OCI-LY3 (cell line): ENCODE data around the gene CXCR5.

Experiments used
- H2AFZ ChIP-seq: fragments of 200-600, 300-600 bp; shearing (Covaris generic); 2 replicates; pipeline ENCODE4 v1.6.0; 2014; ENCODE audit warnings: antibody characterized with exemption, low read depth, low read length
- H3K27ac ChIP-seq: fragments of 200-600, 300-600 bp; sonication (generic); 2 replicates; pipeline ENCODE4 v1.5.1; 2014; ENCODE audit warnings: mild to moderate bottlenecking, low read length, moderate library complexity, mixed read lengths
- H3K27me3 ChIP-seq: fragments of 200-600, 300-600 bp; sonication (generic); 2 replicates; pipeline ENCODE4 v1.6.1; 2014; ENCODE audit warnings: low read depth, low read length, mixed read lengths
- H3K36me3 ChIP-seq: fragments of 200-600, 300-600 bp; sonication (generic); replicated peaks from 2 replicates; pipeline ENCODE3; 2014; ENCODE audit warnings: low read depth, low read length, mixed read lengths
- H3K4me1 ChIP-seq: fragments of 300-600, 200-600 bp; sonication (generic); 2 replicates; pipeline ENCODE4 v1.6.1; 2014; ENCODE audit warnings: low read length, mixed read lengths
- H3K4me2 ChIP-seq: fragments of 200-600, 300-600 bp; sonication (generic); 2 replicates; pipeline ENCODE4 v1.6.1; 2014; ENCODE audit warnings: low read length, mixed read lengths
- H3K4me3 ChIP-seq: fragments of 300-600, 200-600 bp; sonication (generic); 2 replicates; pipeline ENCODE4 v1.5.1; 2014; ENCODE audit warnings: antibody characterized with exemption, mild to moderate bottlenecking, low read length, moderate library complexity
- H3K79me2 ChIP-seq: fragments of 300-600, 200-600 bp; shearing (Covaris generic); 2 replicates; pipeline ENCODE4 v1.6.1; 2014; ENCODE audit warnings: mild to moderate bottlenecking, low read length, mixed read lengths
- H3K9ac ChIP-seq: fragments of 300-600, 200-600 bp; shearing (Covaris generic); 2 replicates; pipeline ENCODE4 v1.6.0; 2014; ENCODE audit warnings: mild to moderate bottlenecking, low read length, moderate library complexity
- H3K9me3 ChIP-seq: fragments of 200-600, 300-600 bp; shearing (Covaris generic); 2 replicates; pipeline ENCODE4 v1.6.1; 2014; ENCODE audit warnings: low read length, mixed read lengths; ENCODE audit not compliant: insufficient read depth
- H4K20me1 ChIP-seq: fragments of 200-600, 300-600 bp; sonication (generic); 2 replicates; pipeline ENCODE4 v1.6.1; 2016; ENCODE audit warnings: low read length, mixed read lengths; ENCODE audit not compliant: insufficient read depth
- CTCF ChIP-seq: fragments of 200-600, 300-600 bp; sonication (generic); IDR thresholded peaks from 2 replicates; pipeline ENCODE4 v1.5.1; 2014; ENCODE audit warnings: antibody characterized with exemption, low read length, low read depth
- EZH2phosphoT487 ChIP-seq: fragments of 200-600 bp; shearing (Covaris generic); IDR thresholded peaks from 2 replicates; pipeline ENCODE4 v1.6.1; 2018; ENCODE audit warnings: antibody characterized with exemption, mixed run types, low read depth

The CXCR5 gene

GRCh38 chr11:118896921-118897591, 13.4 kb downstream of the CXCR5 start:
- H3K9ac ChIP-seq = no peak overlapping the region
- H3K9me3 ChIP-seq = no peaks in the 10 kb centered on the region
- H3K4me1 ChIP-seq = peaks cover 59% of the 10 kb centered on the region
- H3K36me3 ChIP-seq = peaks cover 39% of the 10 kb centered on the region
- H3K27ac ChIP-seq = peak overlapping the region; percentile 63
- no peak overlapping the region for H2AFZ ChIP-seq
- H3K79me2 ChIP-seq = peaks cover 47% of the 10 kb centered on the region
- TF ChIP-seq CTCF = no peak
- TF ChIP-seq EZH2phosphoT487 = no peak
- peak overlapping the region; percentile 32 for H3K4me2 ChIP-seq
- H3K27me3 ChIP-seq = no peaks in the 10 kb centered on the region
- no peak overlapping the region for H3K4me3 ChIP-seq
- peaks cover 86% of the 10 kb centered on the region for H4K20me1 ChIP-seq

- Histone ChIP-seq H3K79me2 (peaks cover 39% of the 10 kb centered on the region), H3K27me3 (no peaks in the 10 kb centered on the region), H3K36me3 (peaks cover 38% of the 10 kb centered on the region), H3K9me3 (no peaks in the 10 kb centered on the region), H3K9ac (no peak overlapping the region), H2AFZ (no peak overlapping the region), H3K4me3 (no peak overlapping the region), H4K20me1 (peaks cover 79% of the 10 kb centered on the region), H3K27ac (peak overlapping the region; percentile 63; the same call in 1 of the 2 replicates), H3K4me2 (no peak overlapping the region), H3K4me1 (peaks cover 51% of the 10 kb centered on the region)
- TF ChIP-seq CTCF = no peak
- TF ChIP-seq EZH2phosphoT487 = no peak
Measured at GRCh38 chr11:118897721-118898310, 14.1 kb downstream of the CXCR5 start.

GRCh38 chr11:118898400-118899295, 15.0 kb downstream of the CXCR5 start:
- Histone ChIP-seq H3K79me2 (peaks cover 31% of the 10 kb centered on the region), H3K4me3 (no peak overlapping the region), H3K4me1 (peaks cover 43% of the 10 kb centered on the region), H4K20me1 (peaks cover 70% of the 10 kb centered on the region), H3K27ac (no peak overlapping the region), H3K9me3 (no peaks in the 10 kb centered on the region), H3K27me3 (no peaks in the 10 kb centered on the region), H2AFZ (no peak overlapping the region), H3K9ac (no peak overlapping the region), H3K4me2 (no peak overlapping the region), H3K36me3 (peaks cover 33% of the 10 kb centered on the region)
- no peak for TF ChIP-seq CTCF

- Histone ChIP-seq H4K20me1 (peaks cover 64% of the 10 kb centered on the region), H3K27ac (no peak overlapping the region), H3K36me3 (peaks cover 28% of the 10 kb centered on the region)
Measured at GRCh38 chr11:118899296-118899688, 15.6 kb downstream of the CXCR5 start.

More at GRCh38 chr11:118899296-118899688, 15.6 kb downstream of the CXCR5 start:
- Histone ChIP-seq H3K4me3 (no peak overlapping the region), H3K27me3 (no peaks in the 10 kb centered on the region), H2AFZ (no peak overlapping the region), H3K9me3 (no peaks in the 10 kb centered on the region), H3K9ac (no peak overlapping the region), H3K4me2 (no peak overlapping the region), H3K4me1 (peaks cover 37% of the 10 kb centered on the region), H3K79me2 (peaks cover 24% of the 10 kb centered on the region)
- TF ChIP-seq EZH2phosphoT487 = no peak
- TF ChIP-seq CTCF = no peak
